Epithelial cell of esophagus (primary cell): ENCODE data around the gene MRPS30.

ENCODE experiments used
- DNase-seq: peaks from one replicate; pipeline ENCODE4 v3.0.0; 2010; ENCODE audit warnings: low read depth
- H3K4me3 ChIP-seq: 2 replicates; pipeline ENCODE4 v1.5.1; 2011; ENCODE audit warnings: mild to moderate bottlenecking, low read length, control low read depth
- TF ChIP-seq, protein P1 (sequence below): IDR thresholded peaks from 2 replicates; pipeline ENCODE4 v1.5.1; 2011; ENCODE audit warnings: low read depth, mild to moderate bottlenecking, low read length, control low read depth, inconsistent platforms; ENCODE audit not compliant: insufficient read depth; ENCODE audit errors: missing control alignments

Gene MRPS30

DNA sequence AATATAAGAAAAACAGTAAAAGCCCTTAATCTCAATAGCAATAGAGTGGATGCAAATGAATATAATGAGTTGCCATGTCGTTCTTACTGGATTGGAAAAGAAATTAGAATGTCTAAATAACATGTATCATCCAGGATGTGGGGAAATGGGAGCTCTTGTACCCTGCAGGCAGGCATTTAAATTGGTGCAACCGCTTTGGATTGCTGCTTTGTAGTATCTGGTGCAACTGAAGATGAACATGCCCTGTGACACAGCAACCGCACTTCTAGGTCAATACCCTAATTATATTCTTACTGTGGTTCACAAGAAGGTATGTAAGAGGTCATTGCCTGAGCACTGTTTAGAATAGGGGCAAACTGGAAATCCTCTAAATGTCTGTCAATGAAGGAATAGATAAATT lies 18.9 kb downstream of the MRPS30 start:
- no peak overlapping the region for H3K4me3 ChIP-seq
- TF ChIP-seq, protein P1, sequence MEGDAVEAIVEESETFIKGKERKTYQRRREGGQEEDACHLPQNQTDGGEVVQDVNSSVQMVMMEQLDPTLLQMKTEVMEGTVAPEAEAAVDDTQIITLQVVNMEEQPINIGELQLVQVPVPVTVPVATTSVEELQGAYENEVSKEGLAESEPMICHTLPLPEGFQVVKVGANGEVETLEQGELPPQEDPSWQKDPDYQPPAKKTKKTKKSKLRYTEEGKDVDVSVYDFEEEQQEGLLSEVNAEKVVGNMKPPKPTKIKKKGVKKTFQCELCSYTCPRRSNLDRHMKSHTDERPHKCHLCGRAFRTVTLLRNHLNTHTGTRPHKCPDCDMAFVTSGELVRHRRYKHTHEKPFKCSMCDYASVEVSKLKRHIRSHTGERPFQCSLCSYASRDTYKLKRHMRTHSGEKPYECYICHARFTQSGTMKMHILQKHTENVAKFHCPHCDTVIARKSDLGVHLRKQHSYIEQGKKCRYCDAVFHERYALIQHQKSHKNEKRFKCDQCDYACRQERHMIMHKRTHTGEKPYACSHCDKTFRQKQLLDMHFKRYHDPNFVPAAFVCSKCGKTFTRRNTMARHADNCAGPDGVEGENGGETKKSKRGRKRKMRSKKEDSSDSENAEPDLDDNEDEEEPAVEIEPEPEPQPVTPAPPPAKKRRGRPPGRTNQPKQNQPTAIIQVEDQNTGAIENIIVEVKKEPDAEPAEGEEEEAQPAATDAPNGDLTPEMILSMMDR = no peak

DNA sequence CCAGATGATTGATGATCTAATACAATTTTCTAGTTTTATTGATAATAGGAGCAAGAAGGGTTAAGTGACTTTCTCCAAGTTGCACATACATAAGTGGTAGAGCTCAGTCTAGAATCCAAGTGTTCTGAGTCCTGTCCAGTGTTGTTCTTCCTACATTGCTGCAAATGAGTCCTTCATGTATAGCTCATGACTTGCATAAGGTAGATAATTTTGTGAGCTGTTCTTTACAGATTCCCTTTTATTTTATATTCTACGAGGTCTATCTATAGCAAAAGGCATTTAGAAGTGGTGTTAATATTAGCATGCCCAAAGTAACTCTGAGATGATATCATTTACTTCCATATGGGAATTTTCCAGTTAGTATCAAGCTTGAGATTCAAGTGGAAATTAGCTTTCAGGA lies 20.0 kb downstream of the MRPS30 start:
- TF ChIP-seq, protein P1 = no peak
- DNase-seq = no peak
- no peak overlapping the region for H3K4me3 ChIP-seq

More for the DNA sequence above, 18.9 kb downstream of the MRPS30 start:
- DNase-seq = no peak

DNA sequence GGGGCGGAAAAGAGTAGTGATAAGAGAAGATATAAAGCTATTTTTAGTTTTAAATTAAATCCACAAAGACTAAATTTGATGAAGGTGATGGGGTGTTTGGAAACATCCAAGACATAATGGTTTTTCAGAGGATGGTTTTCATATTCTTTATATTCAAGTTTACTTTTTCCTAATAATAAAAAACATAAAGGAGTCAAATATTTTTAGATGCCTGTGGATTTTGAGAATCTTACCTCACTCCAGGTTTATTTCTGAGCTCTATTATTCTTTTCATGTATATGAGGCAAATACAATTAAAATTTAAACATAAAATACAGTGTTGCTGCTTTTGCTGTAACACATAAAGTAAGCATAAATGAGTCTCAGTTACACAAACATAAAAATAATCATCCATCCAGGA lies 22.2 kb downstream of the MRPS30 start:
- H3K4me3 ChIP-seq = no peak overlapping the region
- TF ChIP-seq, protein P1 = no peak
- DNase-seq = no peak

DNA sequence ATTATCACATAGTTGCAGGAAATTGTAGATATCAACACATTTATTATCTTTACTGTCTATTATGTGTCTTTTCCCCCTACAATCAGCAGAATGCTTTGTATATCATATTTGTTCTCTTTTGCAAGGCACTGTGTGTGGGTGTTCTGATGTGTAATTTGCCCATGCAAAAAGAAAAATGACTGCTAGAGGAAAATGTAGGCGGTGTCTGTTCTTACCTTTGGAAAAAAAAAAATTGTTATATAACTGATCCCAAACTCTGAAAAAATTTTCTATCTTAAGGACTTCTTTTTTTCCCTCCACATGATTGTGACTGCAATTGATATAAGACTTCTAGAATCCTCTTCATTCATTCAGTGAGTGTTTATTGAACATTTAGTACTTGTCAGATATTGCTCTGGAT lies 24.5 kb downstream of the MRPS30 start:
- TF ChIP-seq, protein P1 = no peak
- DNase-seq = no peak
- H3K4me3 ChIP-seq = no peak overlapping the region

DNA sequence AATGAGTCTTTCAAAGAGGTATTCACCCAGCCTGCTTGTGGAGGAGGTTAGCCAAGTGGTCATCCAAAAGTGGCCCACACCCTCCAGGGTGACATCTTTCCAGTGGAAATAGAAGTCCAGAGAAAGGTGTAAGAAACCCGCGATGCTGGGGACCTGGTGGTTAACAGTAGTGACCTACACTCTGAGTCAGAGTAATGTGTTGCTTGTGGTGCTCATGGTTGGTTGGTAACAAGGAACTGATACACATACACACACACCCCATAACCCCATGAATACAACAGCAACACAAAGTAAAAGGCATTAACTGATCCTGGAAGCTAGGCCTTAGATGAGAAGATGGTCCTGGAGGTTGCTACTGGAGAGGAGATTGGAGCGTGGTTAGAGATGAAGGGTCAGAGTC lies 26.9 kb downstream of the MRPS30 start:
- no peak for DNase-seq
- TF ChIP-seq, protein P1 = no peak
- H3K4me3 ChIP-seq = no peak overlapping the region

DNA sequence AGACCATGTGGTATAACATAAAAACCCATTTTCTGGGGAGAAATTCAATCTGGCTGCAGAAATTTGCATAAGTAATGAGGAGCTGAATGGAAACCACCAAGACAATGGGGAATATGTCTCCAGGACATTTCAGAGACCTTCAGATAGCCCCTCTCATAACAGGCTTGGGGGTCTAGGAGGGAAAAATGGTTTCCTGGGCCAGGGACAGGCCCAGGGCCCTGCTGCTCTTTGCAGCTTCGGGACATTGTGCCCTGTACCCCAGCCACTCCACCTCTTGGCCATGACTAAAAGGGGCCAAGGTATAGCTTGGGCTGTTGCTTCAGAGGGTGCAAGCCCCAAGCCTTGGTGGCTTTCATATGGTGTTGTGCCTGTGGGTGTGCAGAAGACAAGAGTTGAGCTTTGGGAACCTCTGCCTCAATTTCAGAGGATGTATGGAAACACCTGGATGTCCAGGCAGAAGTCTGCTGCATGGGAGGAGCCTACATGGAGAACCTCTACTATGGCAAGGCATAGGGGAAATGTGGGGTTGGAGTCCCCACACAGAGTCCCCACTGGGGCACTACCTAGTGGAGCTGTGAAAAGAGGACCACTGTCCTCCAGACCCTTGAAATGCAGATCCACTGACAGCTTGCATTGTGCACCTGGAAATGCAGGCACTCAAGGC lies 30.4 kb downstream of the MRPS30 start:
- H3K4me3 ChIP-seq = no peak overlapping the region
- TF ChIP-seq, protein P1 = no peak
- DNase-seq = no peak

DNA sequence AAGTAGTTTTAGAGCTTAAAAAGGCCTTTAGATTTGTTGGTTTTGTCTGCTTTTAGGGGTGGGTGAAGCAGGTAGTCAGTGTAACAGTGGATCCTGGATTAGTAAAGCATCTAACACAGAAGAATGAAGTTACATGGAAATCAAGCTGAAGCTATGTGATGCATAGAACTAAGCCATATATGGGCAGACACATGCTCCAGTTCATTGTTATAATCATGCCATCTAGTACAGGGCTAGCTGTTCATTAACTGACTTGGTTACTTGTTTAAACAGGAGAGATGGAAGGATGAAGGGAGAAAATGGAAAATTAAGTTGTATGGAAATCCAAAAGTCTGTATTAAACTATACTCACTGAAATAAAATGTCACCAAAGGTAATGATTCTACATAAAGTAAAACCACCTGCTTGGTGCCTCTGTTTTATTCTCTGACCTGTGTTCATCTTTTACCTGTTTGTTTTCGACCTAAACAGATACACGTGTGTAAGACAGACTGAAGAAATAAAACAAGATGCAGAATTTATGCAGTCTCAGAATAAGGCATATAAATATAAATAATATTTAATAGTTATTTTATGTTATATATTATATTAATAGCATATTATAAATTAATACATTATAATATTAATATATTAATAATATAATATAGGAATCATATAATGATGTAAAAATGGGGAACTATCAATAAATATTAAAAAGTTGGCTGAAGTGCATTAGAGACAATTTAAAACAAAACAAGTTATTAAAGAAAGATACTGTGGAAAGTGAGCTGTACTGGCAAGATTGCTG lies 33.9 kb downstream of the MRPS30 start:
- TF ChIP-seq, protein P1 = no peak
- DNase-seq = no peak
- H3K4me3 ChIP-seq = no peak overlapping the region
